Anterior cingulate cortex (tissue), 58 donors: ENCODE measurements around the gene SMAGP.
"Not testable (repeated sequence)": the region's sequence is repeated elsewhere in the genome, so short reads cannot be mapped to it uniquely, and the experiment has no call there.

ENCODE experiments used
- DNase-seq, 58 donors: peaks; one replicate each; lab custom pipeline; 2025; lab: John Stamatoyannopoulos, UW

The SMAGP gene, protein sequence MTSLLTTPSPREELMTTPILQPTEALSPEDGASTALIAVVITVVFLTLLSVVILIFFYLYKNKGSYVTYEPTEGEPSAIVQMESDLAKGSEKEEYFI

DNA sequence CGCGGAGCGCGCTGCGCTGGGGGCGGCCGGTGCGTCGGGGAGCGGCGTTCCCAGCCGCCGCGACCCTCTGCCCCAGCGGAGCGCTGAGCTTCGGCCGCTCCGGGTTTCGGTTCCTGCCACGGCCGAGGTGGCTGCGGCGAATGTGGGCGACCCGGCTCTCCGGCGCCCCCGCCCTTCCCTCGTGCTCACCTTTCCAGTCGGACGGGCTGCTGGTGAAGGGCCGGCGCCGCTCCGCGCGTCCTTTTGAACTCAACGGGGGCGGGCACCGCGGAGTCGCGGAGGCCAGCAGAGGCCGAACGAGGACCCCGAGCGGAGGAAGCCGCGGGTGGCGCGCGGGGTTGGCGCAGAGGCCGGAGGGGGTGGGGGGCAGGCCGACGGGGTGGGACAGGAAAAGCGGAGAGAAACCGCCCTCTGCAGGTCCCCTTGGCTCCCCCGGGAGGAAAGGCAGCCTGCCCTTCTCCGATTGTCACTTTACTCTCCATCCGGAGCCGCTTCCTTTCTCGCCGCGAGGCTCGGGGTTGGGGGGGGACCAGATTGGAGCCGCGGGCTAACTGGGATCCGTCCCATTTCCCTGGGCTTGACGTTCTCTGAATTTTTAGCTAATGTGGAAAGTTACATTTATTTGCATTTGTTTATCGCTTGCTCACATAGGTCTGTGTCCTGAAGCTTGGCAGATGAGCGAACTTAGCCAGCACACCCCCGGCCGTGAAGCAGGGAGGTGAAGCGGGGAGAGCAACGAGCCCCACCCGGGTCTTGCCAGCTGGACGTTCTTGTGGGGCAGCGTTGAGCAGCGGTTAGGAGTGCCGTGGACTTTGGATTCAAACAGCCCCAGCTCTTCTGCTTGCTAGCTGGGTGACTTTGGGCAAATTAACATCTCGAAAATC lies at the start of gene SMAGP:
SMAGP (minus strand) TSS at position 349 of the 884 bp plus-strand sequence. CDS start 1,137 bp downstream, outside the sequence.
- DNase-seq = peak in 4 of 58 donors; percentile 5 to 12 (median 6)

DNA sequence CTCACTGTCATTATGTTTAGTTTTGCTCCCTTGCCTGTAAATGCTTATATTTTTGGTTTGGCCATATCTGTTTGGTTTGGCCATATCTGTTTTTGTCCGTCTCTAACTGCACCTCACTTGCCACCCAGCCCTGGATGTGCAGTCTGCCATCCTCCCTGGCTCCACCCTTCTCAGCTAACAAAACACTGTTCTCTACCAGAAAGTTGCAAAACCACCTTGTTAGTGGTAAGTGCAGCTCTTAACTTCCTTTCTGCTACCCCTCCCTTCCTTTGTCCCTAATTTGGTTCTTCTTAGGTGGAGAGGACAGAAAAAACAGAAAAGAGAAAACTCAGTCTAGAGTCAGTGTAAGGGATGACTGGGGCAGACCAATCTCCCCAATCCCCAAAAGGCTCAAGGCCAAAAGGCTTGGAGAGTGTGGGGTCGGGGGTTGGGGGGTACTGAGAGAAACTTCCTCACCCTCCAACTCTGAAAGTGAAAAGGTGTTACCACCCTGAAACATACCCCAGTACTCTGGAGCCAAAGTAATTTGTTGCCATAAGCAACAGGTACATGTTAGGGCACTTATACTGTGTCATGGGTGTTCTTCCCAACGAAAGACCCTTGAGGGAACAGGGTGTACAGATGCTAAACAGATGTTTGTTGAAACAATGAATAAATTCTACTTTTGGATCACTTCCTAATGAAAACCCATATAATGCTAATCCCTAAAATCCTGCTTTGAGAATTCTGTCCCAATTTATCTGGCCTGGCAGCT lies 48.8 kb upstream of the SMAGP start:
- no peak for DNase-seq

DNA sequence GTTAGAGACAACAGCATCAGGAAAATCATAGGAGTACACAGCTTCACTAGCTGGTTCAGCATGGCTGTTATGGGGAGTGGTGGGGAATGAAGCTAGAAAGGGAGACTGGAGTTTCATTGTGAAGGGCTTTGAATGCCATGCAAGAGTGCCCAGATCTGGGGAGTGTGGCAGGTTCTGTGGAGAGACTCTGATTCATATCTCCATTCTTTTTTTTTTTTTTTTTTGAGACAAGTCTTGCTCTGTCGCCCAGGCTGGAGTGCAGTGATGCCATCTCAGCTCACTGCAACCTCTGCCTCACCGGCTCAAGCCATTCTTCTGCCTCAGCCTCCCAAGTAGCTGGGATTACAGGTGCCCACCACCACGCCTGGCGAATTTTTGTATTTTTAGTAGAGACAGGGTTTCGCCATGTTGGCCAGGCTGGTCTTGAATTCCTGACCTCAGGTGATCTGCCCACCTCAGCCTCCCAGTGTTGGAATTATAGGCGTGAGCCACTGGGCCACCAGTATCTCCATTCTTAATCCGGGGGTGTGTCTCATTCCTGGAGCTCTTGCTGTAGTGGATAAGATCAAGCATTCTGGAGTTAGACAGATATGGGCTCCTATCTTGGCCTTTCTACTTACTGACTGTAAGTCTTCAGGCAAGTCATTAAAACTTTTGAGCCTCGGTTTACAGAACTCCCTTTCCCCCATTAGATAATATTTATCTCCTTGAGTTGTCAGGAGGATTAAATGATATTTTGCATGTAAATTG lies 48.0 kb upstream of the SMAGP start:
- DNase-seq = not testable (repeated sequence)

DNA sequence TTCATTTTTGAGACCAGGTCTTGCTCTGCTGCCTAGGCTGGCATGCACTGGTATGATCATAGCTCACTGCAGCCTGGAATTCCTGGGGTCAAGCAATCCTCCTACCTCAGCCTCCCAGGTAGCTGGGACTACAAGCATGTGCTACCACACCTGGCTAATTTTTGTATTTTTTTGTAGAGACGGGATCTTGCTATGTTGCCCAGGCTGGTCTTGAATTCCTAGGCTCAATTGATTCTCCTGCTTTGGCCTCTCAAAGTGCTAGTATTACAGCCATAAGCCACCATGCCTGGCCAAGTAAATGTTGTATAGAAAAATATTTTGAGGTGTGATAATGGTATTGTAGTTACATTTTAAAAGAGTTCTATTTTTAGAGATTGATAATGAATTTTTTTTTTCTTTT lies 41.2 kb upstream of the SMAGP start:
- no peak for DNase-seq

DNA sequence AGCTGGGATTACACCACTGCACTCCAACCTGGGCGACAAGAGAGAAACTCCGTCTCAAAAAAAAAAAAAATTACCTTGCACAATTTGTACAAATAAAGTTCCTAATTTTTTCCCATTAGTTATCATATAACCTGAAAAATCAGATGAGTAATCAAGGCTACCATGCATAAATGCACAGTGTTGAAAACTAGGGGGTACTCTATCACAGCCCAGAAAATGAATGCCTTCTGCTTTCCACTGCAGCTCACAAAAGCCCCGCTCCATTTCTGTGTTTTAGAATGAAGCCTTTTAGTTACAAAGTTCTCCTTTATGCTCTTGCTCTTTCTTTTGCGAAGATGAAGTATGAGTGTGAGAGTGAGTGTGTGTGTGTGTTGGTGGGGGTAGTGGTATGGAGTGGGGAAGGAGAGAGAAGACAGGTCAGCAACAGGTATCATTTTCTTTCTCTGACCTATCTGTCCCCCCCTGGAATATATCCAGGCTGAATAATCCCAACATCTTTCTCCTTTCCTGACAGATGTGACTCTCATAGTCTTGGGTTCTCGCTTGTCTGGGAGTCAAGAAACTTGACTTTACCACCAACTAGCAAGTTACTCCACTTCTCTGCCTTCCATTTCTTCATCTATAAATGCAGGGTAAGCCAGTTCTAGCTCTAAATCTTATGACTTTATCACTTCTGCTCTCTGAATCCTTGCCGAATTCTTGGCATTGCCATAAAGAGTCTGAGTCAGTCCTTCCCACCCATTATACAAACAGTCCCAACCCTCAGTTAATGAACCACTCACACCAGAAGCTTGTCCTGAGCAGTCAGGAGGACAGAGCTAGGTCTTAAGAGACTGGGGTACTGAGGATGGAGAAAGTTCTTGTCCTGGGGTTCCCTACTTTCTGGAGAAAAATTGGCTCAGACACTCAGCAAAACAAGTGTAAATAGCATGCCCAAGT lies 37.7 kb upstream of the SMAGP start:
- DNase-seq = no peak

DNA sequence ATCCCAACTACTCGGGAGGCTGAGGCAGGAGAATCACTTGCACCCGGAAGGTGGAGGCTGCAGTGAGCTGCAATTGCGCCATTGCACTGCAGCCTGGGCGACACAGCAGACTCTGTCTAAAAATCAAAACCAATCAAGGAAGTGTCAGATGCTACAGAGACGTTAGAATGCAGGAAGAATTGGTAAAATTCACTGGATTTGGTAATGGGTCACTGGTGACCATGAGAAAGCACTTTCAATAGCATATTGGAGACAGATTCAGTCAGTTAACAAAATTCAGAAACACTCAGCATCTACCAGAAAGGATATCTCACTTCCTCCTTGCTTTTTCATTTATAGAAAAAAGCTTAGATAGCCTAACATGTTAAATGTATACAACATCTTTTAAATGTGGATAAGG lies 36.3 kb upstream of the SMAGP start:
- no peak for DNase-seq

DNA sequence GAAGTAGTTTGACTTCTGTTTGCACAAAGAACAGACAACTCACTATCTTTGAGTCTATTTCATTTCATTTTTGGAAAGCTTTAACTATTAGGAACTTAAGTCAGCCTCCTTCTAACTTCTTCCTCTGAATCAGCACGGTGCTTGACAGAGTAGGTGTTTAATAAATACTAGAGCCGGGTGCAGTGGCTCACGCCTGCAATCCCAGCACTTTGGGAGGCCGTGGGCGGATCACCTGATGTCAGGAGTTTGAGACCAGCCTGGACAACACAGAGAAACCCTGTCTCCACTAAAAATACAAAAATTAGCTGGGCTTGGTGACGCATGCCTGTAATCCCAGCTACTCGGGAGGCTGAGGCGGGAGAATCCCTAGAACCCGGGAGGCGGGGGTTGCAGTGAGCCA lies 30.6 kb upstream of the SMAGP start:
- DNase-seq = not testable (repeated sequence)

DNA sequence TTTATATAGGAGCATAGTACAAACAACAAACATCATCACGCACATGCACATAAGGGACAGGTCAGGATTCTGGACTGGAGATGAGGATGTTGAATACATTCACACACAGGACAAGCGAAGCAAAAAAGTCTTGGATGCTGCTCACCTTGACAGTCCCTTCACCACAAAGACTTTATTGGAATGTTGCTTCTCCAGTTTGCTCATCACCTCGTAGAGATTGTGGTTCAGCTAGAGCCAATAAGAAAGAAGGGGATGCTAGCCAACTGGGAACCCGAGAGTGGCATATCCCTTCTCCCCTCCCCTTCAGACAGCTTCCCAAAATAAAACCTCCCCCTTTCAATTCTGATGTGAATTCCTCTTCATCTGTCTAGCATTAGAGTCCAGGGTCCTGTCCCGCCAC lies 25.4 kb upstream of the SMAGP start:
- DNase-seq = no peak

DNA sequence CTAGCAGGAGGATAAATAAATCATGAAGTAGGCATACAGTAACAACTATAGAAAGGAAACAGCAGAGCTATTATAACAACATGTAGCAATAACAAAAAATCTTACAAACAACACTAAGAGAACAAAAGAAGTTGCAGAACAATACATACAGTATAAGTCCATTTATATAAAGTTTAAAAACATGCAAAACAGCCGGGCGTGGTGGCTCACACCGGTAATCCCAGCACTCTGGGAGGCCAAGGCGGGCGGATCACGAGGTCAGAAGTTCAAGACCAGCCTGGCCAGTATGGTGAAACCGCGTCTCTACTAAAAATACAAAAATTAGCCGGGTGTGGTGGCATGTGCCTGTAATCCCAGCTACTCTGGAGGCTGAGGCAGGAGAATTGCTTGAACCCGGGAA lies 23.9 kb upstream of the SMAGP start:
- DNase-seq = not testable (repeated sequence)

DNA sequence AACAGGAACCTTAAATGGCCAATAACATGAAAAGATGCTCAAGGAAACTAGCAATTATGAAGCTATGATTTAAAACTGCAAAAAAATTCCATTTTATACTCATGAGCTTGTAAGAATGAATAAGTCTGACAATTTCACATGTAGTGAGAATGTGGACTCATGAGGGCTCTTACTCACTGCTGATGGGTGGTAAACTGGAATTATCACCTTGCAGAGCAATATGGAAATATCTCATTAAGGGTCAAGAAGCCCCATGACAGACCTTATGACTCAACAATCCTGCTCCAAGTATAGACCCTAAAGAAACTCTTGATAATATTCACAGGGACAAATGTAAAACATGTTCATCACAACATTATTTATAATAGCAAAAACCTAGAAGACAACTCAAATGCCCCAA lies 23.5 kb upstream of the SMAGP start:
- DNase-seq = no peak

DNA sequence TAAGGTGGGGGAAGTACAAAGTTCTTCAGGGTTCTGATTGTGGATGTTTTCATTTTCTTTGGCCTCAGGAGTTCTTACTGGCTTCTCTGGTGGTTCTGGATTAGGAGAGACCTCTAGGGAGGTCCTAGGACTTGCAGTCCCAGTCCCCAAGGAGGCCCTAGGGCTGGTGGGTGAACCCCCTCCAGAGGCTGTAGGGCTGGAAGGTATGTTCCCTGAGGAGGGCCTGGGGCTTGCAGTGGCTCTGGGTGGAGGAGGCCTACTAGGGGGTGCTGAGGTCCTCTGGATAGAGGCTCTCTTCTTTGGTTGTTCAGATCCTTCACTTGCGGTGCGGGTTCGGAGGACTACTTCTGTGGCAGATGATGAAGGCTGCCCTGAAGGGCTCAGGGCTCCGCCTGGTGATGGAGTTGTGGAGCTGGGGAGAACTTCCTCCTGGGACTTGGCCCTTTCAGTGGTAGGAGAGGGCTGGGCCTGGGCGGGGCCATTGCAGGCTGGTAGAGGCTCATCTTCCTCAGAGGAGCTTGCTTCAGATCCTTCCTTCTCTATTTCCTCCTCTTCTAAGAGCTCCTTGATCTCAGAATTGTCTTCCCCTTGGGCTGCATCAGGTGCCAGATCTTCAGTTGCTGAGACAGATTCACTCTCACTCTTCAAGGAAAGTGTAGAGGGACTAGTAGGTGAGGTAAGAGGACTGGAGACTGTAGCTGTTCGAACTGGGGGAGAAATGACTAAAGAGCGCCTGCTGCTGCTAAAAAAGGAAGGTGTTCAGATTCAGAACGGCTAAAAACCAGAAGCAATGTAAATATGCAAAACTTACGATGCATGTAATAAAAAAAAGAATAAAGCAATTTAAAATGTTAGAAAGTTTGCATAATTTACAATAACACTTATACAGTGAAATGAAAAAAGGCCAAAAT lies 21.6 kb upstream of the SMAGP start:
- peak in 13 of 58 donors; percentile 3 to 13 (median 9) for DNase-seq

DNA sequence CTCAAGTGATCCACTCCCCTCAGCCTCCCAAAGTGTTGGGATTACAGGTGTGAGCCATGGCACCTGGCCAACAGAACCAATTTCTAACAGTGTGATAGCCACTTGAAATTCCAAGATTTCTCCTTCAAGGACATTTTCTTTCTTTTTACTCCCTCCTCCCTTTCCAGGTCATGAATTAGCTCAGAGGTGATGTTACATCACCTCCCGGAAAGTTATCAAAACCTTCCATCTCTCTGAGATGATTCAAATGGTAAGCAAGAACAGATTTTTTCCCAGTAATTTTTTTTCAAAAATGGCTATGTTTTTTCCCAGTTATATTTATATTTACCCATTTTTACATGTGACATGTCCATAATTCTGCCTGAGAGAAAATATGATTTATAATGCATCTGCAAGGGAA lies 15.6 kb upstream of the SMAGP start:
- no peak for DNase-seq

DNA sequence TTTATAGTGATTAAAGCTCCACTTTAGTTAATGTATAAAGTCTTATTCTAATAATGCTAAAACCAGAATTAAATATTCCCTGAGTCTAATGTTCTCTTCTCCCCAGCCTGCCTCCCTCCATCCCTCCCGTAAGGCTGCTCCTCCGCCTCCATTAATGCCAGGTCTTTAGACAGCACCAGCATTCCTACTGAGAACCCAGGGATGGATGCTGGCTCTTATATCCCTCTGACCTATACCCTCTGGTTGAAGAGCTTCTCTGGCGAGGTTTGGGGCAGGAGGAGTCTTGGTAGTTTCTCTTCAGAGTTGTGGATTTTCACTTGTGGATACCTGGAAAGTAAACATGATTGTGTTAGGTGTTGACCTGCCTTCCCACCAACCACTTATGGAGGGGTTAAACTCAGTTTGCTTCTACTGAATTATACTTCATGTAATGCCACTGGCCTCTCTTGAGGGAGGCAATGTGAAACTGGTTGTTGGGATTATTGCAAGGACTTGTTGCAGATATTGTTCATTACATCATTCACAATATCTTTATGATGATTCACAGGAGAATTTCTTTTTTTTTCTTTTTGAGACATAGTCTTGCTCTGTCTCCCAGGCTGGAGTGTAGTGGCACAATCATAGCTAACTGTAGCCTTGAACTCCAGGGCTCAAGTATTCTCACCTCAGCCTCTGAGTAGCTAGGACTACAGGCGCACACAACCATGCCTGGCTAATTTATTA lies 11.1 kb upstream of the SMAGP start:
- DNase-seq = no peak

DNA sequence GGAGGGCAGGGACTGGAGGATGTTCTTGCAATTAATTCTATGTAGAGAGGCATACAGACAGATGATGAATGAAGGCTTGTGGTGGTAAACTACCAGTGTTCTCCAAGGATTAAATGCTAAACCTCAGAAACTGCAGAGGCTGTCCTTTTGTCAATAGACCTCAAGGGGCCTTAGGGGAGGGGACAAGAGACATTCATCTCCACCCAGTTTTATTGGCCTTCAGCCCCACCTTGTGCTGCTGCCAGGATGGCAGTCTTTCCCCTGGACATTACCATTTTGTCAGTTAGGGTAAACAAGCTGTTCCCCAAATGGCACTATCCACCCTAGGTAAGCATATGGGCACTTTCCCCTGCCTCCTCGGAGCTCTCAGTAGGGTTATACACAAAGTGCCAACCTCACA lies 4.9 kb upstream of the SMAGP start:
- no peak for DNase-seq

DNA sequence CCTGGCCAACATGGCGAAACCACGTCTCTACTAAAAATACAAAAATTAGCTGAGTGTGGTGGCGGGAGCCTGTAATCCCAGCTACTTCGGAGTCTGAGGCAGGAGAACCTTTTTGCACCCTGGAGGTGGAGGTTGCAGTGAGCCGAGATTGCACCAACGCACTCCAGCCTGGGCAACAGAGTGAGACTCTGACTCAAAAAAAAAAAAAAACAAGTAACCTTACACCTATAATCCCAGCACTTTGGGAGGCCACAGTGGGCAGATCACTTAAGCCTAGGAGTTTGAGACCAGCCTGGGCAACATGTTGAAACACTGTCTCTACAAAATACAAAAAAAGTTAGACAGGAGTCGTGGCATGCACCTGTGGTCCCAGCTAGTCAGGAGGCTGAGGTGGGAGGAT lies 2.6 kb upstream of the SMAGP start:
- DNase-seq = not testable (repeated sequence)

DNA sequence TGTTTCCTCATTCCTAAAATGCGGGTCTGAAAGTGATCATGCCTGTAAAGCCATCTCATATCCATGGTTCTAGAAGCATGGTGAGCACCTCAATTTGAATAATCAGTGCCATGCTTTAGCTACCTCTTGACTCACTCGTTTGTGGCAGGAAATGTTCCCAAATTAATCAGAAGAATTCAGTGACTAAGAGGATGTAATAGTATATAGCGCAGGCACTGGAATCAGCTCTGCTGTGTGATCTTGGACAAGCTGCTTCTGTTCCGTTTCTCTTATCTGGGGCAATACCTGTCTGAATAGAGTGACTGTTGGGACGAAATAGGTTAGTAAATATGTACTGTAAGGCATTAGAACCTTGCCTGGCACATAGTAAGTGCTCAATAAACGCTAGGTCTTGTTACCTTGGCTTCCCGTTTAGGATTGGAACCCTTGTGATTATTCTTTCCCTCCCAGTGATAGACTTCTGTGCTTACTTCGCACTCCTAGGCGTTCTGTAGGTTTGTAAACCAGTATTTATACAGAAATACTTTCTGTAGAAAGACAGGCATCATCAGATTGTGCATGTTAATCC lies 820 bp upstream of the SMAGP start:
- DNase-seq = no peak
